Measurements from ENCODE around the gene TANC1. TPM values are rescaled to one million over a fixed set of nuclear protein-coding genes. Genes with fewer than 3 reads are reported as not detected.

Gene TANC1
- polyA plus RNA-seq, 1 donor (not counting 4 experiments of a cell fraction or from before 2014, with no cell fraction given), result 33.5 TPM

DNA sequence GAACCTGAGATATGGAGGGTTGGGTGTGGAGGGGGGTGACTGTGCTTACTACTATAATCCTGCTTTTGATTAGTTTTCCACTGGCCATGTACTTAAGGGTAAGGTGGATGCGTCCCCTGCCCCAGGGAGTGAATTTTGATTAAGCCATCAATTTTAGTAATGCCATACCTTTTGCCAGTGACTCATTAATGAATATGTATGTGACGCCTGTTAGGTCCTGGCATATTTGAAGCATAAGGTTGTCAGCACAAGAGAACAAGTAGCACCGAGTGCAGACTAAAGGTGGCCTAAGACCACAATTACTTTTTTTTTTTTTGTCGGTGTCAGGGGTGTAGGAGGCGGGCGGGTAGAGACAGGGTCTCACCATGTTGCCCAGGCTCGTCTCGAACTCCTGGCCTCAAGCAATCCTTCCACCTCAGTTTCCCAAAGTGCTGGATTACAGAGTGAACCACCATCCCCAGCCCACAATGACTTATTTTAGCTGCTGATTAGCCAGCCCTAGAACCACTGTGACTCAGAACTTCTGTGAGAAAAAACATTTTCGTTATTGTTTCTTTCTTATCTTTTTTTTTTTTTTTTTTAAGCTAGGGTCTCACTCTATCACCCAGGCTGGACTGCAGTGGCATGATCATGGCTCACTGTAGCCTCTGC, 7.0 kb downstream of the TANC1 start:
- Histone ChIP-seq H4K20me1 (ENCODE audit: control insufficient read depth, extremely low read depth, insufficient read depth, low read length) (peaks cover 24% of the 10 kb centered on the region), H2AFZ (ENCODE audit: control insufficient read depth, low read length) (no peak overlapping the region), H3K4me1 (ENCODE audit: control insufficient read depth, extremely low read depth, insufficient read depth, low read length) (peaks cover 48% of the 10 kb centered on the region), H3K9me1 (ENCODE audit: control insufficient read depth, extremely low read depth, insufficient read depth, low read length) (no peaks in the 10 kb centered on the region), H3K36me3 (ENCODE audit: control insufficient read depth in 2 of 2, extremely low read depth in 1 of 2, insufficient read depth in 2 of 2, low read length in 2 of 2) (peaks cover 0 to 2% of the 10 kb centered on the region in 2 experiments), H3K27me3 (ENCODE audit: control insufficient read depth, extremely low read depth, insufficient read depth, low read length) (no peaks in the 10 kb centered on the region), H3K4me2 (ENCODE audit: control insufficient read depth, extremely low read depth, insufficient read depth, low read depth, low read length) (peak overlapping the region; percentile 46), H3K9ac (ENCODE audit: control insufficient read depth, extremely low read depth, insufficient read depth, low read length) (no peak overlapping the region), H3K9me3 (ENCODE audit: control insufficient read depth, low read depth, low read length) (no peaks in the 10 kb centered on the region), H3K27ac (ENCODE audit: control insufficient read depth, insufficient read depth, low read length) (peak overlapping the region; percentile 65), H3K79me2 (ENCODE audit: control insufficient read depth, insufficient read depth, low read length) (peaks cover 97% of the 10 kb centered on the region), H3K4me3 (ENCODE audit: control insufficient read depth in 2 of 3, extremely low read depth in 1 of 3, insufficient read depth in 2 of 3, low read depth in 1 of 3, low read length in 3 of 3) (no peak overlapping the region)
- dilution Hi-C loops (cut with MboI; ENCODE audit: extremely low pct_ligation_motif_present, low sequenced_read_pairs), result no loop called here
- TF ChIP-seq, protein P1, sequence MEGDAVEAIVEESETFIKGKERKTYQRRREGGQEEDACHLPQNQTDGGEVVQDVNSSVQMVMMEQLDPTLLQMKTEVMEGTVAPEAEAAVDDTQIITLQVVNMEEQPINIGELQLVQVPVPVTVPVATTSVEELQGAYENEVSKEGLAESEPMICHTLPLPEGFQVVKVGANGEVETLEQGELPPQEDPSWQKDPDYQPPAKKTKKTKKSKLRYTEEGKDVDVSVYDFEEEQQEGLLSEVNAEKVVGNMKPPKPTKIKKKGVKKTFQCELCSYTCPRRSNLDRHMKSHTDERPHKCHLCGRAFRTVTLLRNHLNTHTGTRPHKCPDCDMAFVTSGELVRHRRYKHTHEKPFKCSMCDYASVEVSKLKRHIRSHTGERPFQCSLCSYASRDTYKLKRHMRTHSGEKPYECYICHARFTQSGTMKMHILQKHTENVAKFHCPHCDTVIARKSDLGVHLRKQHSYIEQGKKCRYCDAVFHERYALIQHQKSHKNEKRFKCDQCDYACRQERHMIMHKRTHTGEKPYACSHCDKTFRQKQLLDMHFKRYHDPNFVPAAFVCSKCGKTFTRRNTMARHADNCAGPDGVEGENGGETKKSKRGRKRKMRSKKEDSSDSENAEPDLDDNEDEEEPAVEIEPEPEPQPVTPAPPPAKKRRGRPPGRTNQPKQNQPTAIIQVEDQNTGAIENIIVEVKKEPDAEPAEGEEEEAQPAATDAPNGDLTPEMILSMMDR (optimal IDR thresholded peaks at IDR 0.05 in 1 of 3, IDR thresholded peaks at IDR 0.05 in 1 of 3, conservative IDR thresholded peaks at IDR 0.05 in 1 of 3; ENCODE audit: extremely low read depth in 1 of 3, insufficient read depth in 2 of 3, low read length in 3 of 3), result no peak
- TF ChIP-seq EZH2 (IDR thresholded peaks at IDR 0.05; ENCODE audit: low read length), result no peak
- FAIRE-seq (no peak), DNase-seq (ENCODE audit: low read depth, low spot score) (no peak)

DNA sequence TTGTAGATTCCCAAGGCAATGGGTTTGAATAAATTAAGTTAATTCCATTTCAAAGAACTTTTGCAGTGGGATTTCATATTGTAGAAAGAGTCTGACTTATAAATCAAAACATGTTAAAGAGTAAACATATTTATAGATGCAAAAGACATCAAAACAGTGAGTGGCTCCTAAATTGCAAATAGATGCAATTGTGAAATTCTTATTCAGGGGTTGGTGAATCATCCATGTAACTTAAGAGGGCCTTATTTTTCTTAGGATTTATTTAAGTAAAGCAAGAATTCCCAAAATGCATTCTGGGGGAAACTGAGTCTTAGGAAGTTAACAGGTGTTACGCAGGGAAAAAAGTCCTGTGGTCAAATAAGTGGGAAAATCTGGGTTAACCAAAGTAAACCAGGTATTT, 11.3 kb downstream of the TANC1 start:
- H3K4me1 ChIP-seq (ENCODE audit: control insufficient read depth, extremely low read depth, insufficient read depth, low read length), result peaks cover 17% of the 10 kb centered on the region
- TF ChIP-seq EZH2 (IDR thresholded peaks at IDR 0.05; ENCODE audit: low read length), result no peak

More for the DNA sequence above, 11.3 kb downstream of the TANC1 start:
- H3K79me2 ChIP-seq (ENCODE audit: control insufficient read depth, insufficient read depth, low read length), result peaks cover 92% of the 10 kb centered on the region
- no peak overlapping the region for H3K4me2 ChIP-seq (ENCODE audit: control insufficient read depth, extremely low read depth, insufficient read depth, low read depth, low read length)
- H3K9me1 ChIP-seq (ENCODE audit: control insufficient read depth, extremely low read depth, insufficient read depth, low read length), result no peaks in the 10 kb centered on the region
- H3K9me3 ChIP-seq (ENCODE audit: control insufficient read depth, low read depth, low read length), result no peaks in the 10 kb centered on the region
- dilution Hi-C loops (cut with MboI; ENCODE audit: extremely low pct_ligation_motif_present, low sequenced_read_pairs), result loop anchor here (10.0 kb wide), 1 partner anchor 65 kb away; no protein-coding TSS in a partner anchor
- FAIRE-seq, result no peak
- H3K9ac ChIP-seq (ENCODE audit: control insufficient read depth, extremely low read depth, insufficient read depth, low read length), result no peak overlapping the region
- peaks cover 12% of the 10 kb centered on the region for H4K20me1 ChIP-seq (ENCODE audit: control insufficient read depth, extremely low read depth, insufficient read depth, low read length)
- H3K4me3 ChIP-seq (ENCODE audit: control insufficient read depth in 2 of 3, extremely low read depth in 1 of 3, insufficient read depth in 2 of 3, low read depth in 1 of 3, low read length in 3 of 3), result no peak overlapping the region
- no peaks in the 10 kb centered on the region for H3K27me3 ChIP-seq (ENCODE audit: control insufficient read depth, extremely low read depth, insufficient read depth, low read length)
- no peak overlapping the region for H2AFZ ChIP-seq (ENCODE audit: control insufficient read depth, low read length)
- H3K27ac ChIP-seq (ENCODE audit: control insufficient read depth, insufficient read depth, low read length), result no peak overlapping the region
- no peak for DNase-seq (ENCODE audit: low read depth, low spot score)
- no peaks in the 10 kb centered on the region for H3K36me3 ChIP-seq (ENCODE audit: control insufficient read depth in 2 of 2, extremely low read depth in 1 of 2, insufficient read depth in 2 of 2, low read length in 2 of 2)
